ENCODE results near the gene PPP1R2B. TPM values are rescaled to one million over a fixed set of nuclear protein-coding genes. Genes with fewer than 3 reads are reported as not detected.
"Not testable (repeated sequence)": the region's sequence is repeated elsewhere in the genome, so short reads cannot be mapped to it uniquely, and the experiment has no call there.

PPP1R2B gene
- total RNA-seq, 1 experiment from 2014 or later: not detected

DNA sequence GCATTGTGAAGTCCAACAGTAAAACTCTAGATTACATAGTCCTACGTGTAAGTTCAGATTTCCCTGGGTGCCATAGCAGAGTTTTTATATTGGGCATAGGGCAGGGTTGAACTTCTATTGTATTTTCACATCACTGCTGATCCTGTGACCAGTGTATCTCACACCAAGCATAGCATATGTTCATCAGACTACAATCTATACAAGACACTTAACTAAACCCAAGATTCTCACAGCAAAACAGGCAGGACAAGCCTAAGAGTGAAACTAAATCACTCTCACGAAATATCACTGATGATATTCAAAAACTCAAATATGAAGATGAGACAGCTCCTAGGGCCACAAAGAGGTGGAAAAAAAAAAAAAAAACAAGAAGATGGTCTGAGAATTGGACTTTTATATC lies 3.2 kb upstream of the PPP1R2B start:
- no peak for DNase-seq
- no peaks in the 10 kb centered on the region for H4K20me1 ChIP-seq (ENCODE audit: insufficient read depth, low read depth, low read length)
- H3K9me2 ChIP-seq (replicated peaks; ENCODE audit: insufficient read depth, low read length): no peaks in the 10 kb centered on the region
- no peak overlapping the region for H2AFZ ChIP-seq (ENCODE audit: low read length)
- no peak overlapping the region for H3K27ac ChIP-seq (ENCODE audit: low read length)
- no peaks in the 10 kb centered on the region; the same call in 1 of the 2 replicates for H3K9me3 ChIP-seq (ENCODE audit: low read length)
- H3K79me2 ChIP-seq (ENCODE audit: low read length): no peaks in the 10 kb centered on the region
- H3K36me3 ChIP-seq (ENCODE audit: insufficient read depth, low read length): no peaks in the 10 kb centered on the region
- H3K9ac ChIP-seq (ENCODE audit: low read length): no peak overlapping the region
- no peak overlapping the region for H3K4me2 ChIP-seq (ENCODE audit: low read depth, low read length, poor library complexity, severe bottlenecking)
- no peak overlapping the region for H3K4me3 ChIP-seq (ENCODE audit: low read length)
- H3K27me3 ChIP-seq (ENCODE audit: low read length): no peaks in the 10 kb centered on the region
- no peaks in the 10 kb centered on the region for H3K4me1 ChIP-seq (ENCODE audit: low read length)

DNA sequence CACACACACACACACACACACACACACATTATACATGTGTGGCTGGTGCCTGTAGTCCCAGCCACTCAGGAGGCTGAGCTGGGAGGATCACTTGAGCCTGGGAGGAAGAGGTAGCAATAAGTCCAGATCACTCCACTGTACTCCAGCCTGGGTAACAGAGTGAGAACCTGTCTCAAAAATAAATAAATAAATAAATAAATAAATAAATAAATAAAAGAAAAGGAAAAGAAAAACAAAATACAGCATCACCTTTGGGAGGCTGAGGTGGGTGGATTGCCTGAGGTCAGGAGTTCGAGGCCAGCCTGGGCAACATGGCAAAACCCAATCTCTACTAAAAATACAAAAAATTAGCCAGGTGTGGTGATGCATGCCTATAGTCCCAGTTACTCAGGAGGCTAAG lies 1.6 kb upstream of the PPP1R2B start:
- H3K4me3 ChIP-seq (ENCODE audit: low read length); H3K9me2 ChIP-seq (replicated peaks; ENCODE audit: insufficient read depth, low read length); H3K9me3 ChIP-seq (ENCODE audit: low read length); H3K4me2 ChIP-seq (ENCODE audit: low read depth, low read length, poor library complexity, severe bottlenecking); H3K9ac ChIP-seq (ENCODE audit: low read length); H2AFZ ChIP-seq (ENCODE audit: low read length); H3K36me3 ChIP-seq (ENCODE audit: insufficient read depth, low read length); H3K79me2 ChIP-seq (ENCODE audit: low read length); DNase-seq; H4K20me1 ChIP-seq (ENCODE audit: insufficient read depth, low read depth, low read length); H3K4me1 ChIP-seq (ENCODE audit: low read length); H3K27ac ChIP-seq (ENCODE audit: low read length); H3K27me3 ChIP-seq (ENCODE audit: low read length): not testable (repeated sequence)

DNA sequence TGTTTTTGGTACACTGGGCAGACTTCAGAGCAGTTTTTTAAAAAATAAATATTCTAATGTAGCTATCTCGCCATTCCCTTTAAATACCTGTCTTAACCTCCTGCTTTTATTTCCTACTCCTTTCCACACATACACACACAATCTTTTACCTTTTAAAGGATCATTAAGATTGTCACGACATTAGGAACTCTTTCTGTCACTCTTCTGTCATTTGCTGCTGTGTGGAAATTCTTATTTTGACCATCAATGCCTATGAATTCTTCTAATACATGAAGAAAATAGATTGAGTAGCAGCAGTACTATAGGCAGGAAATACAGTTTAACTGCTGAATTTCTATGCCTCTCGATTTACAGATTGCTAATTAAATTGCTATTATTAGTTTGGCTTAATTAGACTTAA lies 1.8 kb downstream of the PPP1R2B start:
- Histone ChIP-seq H3K9ac (ENCODE audit: low read length) (no peak overlapping the region), H3K27me3 (ENCODE audit: low read length) (no peaks in the 10 kb centered on the region; the same call in 1 of the 2 replicates), H3K9me3 (ENCODE audit: low read length) (peaks cover 7% of the 10 kb centered on the region; the same call in 1 of the 2 replicates), H3K27ac (ENCODE audit: low read length) (no peak overlapping the region), H4K20me1 (ENCODE audit: insufficient read depth, low read depth, low read length) (no peaks in the 10 kb centered on the region), H3K4me2 (ENCODE audit: low read depth, low read length, poor library complexity, severe bottlenecking) (no peak overlapping the region), H3K9me2 (replicated peaks; ENCODE audit: insufficient read depth, low read length) (no peaks in the 10 kb centered on the region), H3K4me1 (ENCODE audit: low read length) (no peaks in the 10 kb centered on the region), H3K4me3 (ENCODE audit: low read length) (no peak overlapping the region), H3K79me2 (ENCODE audit: low read length) (no peaks in the 10 kb centered on the region), H2AFZ (ENCODE audit: low read length) (no peak overlapping the region), H3K36me3 (ENCODE audit: insufficient read depth, low read length) (no peaks in the 10 kb centered on the region)
- no peak for DNase-seq

DNA sequence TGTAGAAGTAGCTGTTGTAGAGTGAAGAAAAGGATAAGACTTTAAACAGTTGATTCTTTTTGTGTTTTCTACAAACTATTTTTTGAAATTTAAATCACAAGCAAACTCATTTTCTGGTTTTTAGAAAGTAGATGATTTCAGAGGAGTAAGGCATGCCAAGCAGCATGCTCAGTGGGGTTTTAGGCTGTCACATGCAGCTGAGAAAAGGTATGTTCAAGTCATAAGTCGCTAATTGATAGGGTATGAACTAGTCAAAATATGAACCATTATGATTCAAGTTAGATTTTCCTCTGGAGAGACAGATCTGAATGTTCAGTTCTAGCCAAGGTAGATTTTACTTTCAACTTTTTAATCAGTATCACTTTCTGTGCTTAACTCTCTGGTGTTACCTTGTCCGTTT lies 3.0 kb downstream of the PPP1R2B start:
- H3K79me2 ChIP-seq (ENCODE audit: low read length); H3K36me3 ChIP-seq (ENCODE audit: insufficient read depth, low read length); DNase-seq; H2AFZ ChIP-seq (ENCODE audit: low read length); H3K4me2 ChIP-seq (ENCODE audit: low read depth, low read length, poor library complexity, severe bottlenecking); H3K9me2 ChIP-seq (replicated peaks; ENCODE audit: insufficient read depth, low read length); H3K9ac ChIP-seq (ENCODE audit: low read length); H4K20me1 ChIP-seq (ENCODE audit: insufficient read depth, low read depth, low read length); H3K27ac ChIP-seq (ENCODE audit: low read length); H3K27me3 ChIP-seq (ENCODE audit: low read length); H3K4me3 ChIP-seq (ENCODE audit: low read length); H3K4me1 ChIP-seq (ENCODE audit: low read length); H3K9me3 ChIP-seq (ENCODE audit: low read length): not testable (repeated sequence)

DNA sequence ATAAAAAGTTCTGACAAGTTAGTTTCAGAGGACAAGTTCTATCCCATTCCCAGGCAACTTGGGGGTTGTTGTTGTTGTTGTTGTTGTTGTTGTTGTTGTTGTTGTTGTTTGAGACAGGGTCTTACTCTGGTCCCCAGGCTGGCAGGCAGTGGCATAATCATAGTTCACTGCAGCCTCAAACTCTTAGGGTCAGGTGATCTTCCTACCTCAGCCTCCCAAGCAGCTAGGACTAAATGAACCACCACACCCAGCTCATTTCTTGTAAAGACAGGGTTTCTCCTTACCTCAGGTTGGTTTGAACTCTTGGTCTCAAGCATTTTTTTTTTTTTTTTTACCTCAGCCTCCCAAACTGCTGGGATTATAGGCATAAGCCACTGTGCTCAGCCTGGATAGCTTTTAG lies 15.3 kb downstream of the PPP1R2B start:
- no peak overlapping the region for H3K4me3 ChIP-seq (ENCODE audit: low read length)
- H3K36me3 ChIP-seq (ENCODE audit: insufficient read depth, low read length): no peaks in the 10 kb centered on the region
- no peak overlapping the region for H2AFZ ChIP-seq (ENCODE audit: low read length)
- H4K20me1 ChIP-seq (ENCODE audit: insufficient read depth, low read depth, low read length): no peaks in the 10 kb centered on the region
- no peaks in the 10 kb centered on the region for H3K9me2 ChIP-seq (replicated peaks; ENCODE audit: insufficient read depth, low read length)
- DNase-seq: no peak
- H3K79me2 ChIP-seq (ENCODE audit: low read length): no peaks in the 10 kb centered on the region
- H3K4me1 ChIP-seq (ENCODE audit: low read length): no peaks in the 10 kb centered on the region
- H3K27me3 ChIP-seq (ENCODE audit: low read length): no peaks in the 10 kb centered on the region
- H3K9me3 ChIP-seq (ENCODE audit: low read length): no peaks in the 10 kb centered on the region
- H3K27ac ChIP-seq (ENCODE audit: low read length): no peak overlapping the region
- H3K9ac ChIP-seq (ENCODE audit: low read length): no peak overlapping the region
- no peak overlapping the region for H3K4me2 ChIP-seq (ENCODE audit: low read depth, low read length, poor library complexity, severe bottlenecking)

DNA sequence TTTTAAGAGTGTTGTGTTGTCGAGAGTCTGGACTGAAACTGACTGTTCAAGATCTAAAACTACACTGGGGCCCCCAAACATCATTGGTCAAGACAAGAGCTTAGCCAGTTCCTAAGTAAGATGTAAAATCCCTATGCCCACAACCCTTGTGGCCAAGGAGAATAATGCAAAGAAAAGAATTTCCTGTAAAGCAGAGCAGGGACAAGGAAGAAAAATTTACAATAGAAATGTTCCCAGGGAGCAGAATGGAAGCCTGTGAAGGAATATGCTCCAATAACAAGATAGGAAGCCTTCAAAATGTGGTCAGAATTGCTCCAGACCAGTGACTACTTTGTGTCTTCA lies 20.4 kb downstream of the PPP1R2B start:
- H3K9me2 ChIP-seq (replicated peaks; ENCODE audit: insufficient read depth, low read length): no peaks in the 10 kb centered on the region
- H3K27me3 ChIP-seq (ENCODE audit: low read length): no peaks in the 10 kb centered on the region
- no peak overlapping the region for H3K9ac ChIP-seq (ENCODE audit: low read length)
- H2AFZ ChIP-seq (ENCODE audit: low read length): no peak overlapping the region
- H3K36me3 ChIP-seq (ENCODE audit: insufficient read depth, low read length): no peaks in the 10 kb centered on the region
- H3K79me2 ChIP-seq (ENCODE audit: low read length): no peaks in the 10 kb centered on the region
- no peak overlapping the region for H3K4me3 ChIP-seq (ENCODE audit: low read length)
- H3K4me1 ChIP-seq (ENCODE audit: low read length): no peaks in the 10 kb centered on the region
- no peak overlapping the region for H3K4me2 ChIP-seq (ENCODE audit: low read depth, low read length, poor library complexity, severe bottlenecking)
- no peak for DNase-seq
- no peak overlapping the region for H3K27ac ChIP-seq (ENCODE audit: low read length)
- H4K20me1 ChIP-seq (ENCODE audit: insufficient read depth, low read depth, low read length): no peaks in the 10 kb centered on the region
- H3K9me3 ChIP-seq (ENCODE audit: low read length): no peaks in the 10 kb centered on the region

DNA sequence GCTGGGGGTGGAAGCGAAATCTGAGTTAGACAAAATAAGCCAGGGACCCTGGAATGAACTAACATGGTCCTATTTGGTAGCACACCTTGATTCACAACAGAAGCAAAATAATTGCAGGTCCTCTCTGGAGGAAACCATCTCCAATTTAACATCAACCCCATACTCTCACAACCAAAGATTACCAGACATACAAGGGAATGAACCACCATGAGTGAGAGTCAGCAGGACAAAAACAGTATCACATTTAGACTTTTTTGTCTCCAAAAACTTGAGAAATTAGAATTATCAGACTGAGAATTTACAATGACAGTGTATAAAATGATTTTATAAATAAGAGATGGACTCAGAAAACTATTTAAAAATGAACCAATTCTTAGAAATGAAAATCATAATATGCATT lies 21.1 kb downstream of the PPP1R2B start:
- H3K9ac ChIP-seq (ENCODE audit: low read length): no peak overlapping the region
- H3K4me1 ChIP-seq (ENCODE audit: low read length): no peaks in the 10 kb centered on the region
- no peak overlapping the region for H2AFZ ChIP-seq (ENCODE audit: low read length)
- H3K36me3 ChIP-seq (ENCODE audit: insufficient read depth, low read length): no peaks in the 10 kb centered on the region
- no peak for DNase-seq
- no peaks in the 10 kb centered on the region for H3K79me2 ChIP-seq (ENCODE audit: low read length)
- H3K9me3 ChIP-seq (ENCODE audit: low read length): no peaks in the 10 kb centered on the region
- H3K27ac ChIP-seq (ENCODE audit: low read length): no peak overlapping the region
- no peaks in the 10 kb centered on the region for H3K9me2 ChIP-seq (replicated peaks; ENCODE audit: insufficient read depth, low read length)
- no peak overlapping the region for H3K4me3 ChIP-seq (ENCODE audit: low read length)
- no peak overlapping the region for H3K4me2 ChIP-seq (ENCODE audit: low read depth, low read length, poor library complexity, severe bottlenecking)
- no peaks in the 10 kb centered on the region for H4K20me1 ChIP-seq (ENCODE audit: insufficient read depth, low read depth, low read length)
- no peaks in the 10 kb centered on the region for H3K27me3 ChIP-seq (ENCODE audit: low read length)

DNA sequence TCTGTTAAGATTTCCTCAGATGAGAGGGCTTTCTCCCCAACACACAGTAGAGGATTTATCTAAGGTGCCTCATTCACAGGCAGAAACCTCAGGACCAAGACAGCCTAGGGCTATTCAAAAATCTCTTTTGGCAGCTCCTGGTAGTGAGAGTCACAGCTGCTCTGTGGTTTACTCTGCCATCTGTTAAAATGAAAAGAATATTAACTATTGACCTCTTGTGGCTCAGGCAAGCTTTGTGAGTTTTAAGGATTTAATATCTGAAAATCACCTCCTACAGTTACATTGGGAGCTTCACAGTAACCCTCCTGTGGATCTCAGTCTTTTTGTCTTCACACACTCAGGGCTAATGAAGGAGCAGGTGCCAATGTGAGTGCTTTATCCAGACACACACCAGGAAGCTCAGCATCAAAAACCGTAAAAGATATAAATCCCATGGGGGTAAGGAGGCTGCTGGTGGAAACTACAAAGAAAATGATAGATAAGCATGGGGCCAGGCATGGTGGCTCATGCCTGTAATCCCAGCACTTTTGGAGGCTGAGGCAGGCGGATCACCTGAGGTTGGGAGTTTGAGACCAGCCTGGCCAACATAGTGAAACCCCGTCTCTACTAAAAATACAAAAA lies 29.7 kb downstream of the PPP1R2B start:
- Histone ChIP-seq H3K4me3 (ENCODE audit: low read length) (no peak overlapping the region), H3K27ac (ENCODE audit: low read length) (no peak overlapping the region), H3K9me3 (ENCODE audit: low read length) (no peaks in the 10 kb centered on the region), H3K9me2 (replicated peaks; ENCODE audit: insufficient read depth, low read length) (no peaks in the 10 kb centered on the region), H3K4me2 (ENCODE audit: low read depth, low read length, poor library complexity, severe bottlenecking) (no peak overlapping the region), H3K36me3 (ENCODE audit: insufficient read depth, low read length) (no peaks in the 10 kb centered on the region), H3K27me3 (ENCODE audit: low read length) (no peaks in the 10 kb centered on the region), H3K4me1 (ENCODE audit: low read length) (no peaks in the 10 kb centered on the region), H4K20me1 (ENCODE audit: insufficient read depth, low read depth, low read length) (no peaks in the 10 kb centered on the region), H3K9ac (ENCODE audit: low read length) (no peak overlapping the region), H2AFZ (ENCODE audit: low read length) (no peak overlapping the region), H3K79me2 (ENCODE audit: low read length) (no peaks in the 10 kb centered on the region)
- no peak for DNase-seq
